Esophagus muscularis mucosa (tissue), 3 donors: Measurements from ENCODE around the gene ADAMTS3.

Experiments
- EP300 ChIP-seq: sonication (generic); formaldehyde crosslinking; IDR thresholded peaks from one replicate; pipeline ENCODE4 v1.6.1; 2017; ENCODE audit warnings: antibody characterized with exemption
- TF ChIP-seq, protein P1 (sequence below), 3 experiments: fragments of 200-600 bp in 2 of 3; fragments of 450-650 bp in 1 of 3; sonication (generic) in 2 of 3; IDR thresholded peaks; one replicate each; pipeline ENCODE4 v1.5.1; 2017 to 2019; ENCODE audit warnings: antibody characterized with exemption in 3 of 3, mild to moderate bottlenecking in 2 of 3, moderate library complexity in 1 of 3

DNA sequence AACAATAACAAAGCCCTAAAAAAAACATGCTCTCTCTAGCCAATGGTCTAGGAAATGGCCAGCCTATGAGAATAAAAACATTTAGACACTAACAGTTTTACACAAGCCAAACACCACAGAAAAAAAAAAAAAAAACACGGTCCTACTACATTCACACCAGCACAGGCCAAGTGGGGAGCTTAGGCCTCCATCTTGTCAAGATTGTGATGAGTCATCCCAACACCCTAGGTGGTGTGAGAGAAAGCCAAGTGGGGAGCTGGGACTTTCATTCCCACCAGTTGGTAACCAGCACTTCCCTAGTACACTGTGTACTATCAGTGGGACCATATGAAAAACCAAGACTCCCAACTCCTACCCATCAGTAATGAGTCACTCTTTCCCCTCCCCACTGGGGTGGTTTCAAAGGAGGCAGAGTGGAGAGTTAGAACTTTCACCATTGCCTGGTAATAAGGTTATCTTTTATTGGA, 95.6 kb downstream of the ADAMTS3 start:
- no peak for TF ChIP-seq EP300
- TF ChIP-seq, protein P1, sequence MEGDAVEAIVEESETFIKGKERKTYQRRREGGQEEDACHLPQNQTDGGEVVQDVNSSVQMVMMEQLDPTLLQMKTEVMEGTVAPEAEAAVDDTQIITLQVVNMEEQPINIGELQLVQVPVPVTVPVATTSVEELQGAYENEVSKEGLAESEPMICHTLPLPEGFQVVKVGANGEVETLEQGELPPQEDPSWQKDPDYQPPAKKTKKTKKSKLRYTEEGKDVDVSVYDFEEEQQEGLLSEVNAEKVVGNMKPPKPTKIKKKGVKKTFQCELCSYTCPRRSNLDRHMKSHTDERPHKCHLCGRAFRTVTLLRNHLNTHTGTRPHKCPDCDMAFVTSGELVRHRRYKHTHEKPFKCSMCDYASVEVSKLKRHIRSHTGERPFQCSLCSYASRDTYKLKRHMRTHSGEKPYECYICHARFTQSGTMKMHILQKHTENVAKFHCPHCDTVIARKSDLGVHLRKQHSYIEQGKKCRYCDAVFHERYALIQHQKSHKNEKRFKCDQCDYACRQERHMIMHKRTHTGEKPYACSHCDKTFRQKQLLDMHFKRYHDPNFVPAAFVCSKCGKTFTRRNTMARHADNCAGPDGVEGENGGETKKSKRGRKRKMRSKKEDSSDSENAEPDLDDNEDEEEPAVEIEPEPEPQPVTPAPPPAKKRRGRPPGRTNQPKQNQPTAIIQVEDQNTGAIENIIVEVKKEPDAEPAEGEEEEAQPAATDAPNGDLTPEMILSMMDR (IDR thresholded peaks at IDR 0.05): no peak
